IMR-90 (cell line): Measurements from ENCODE around the gene MAGI2. TPM values are rescaled to one million over a fixed set of nuclear protein-coding genes. Genes with fewer than 3 reads are reported as not detected.
"Not testable (repeated sequence)": the region's sequence is repeated elsewhere in the genome, so short reads cannot be mapped to it uniquely, and the experiment has no call there.

ENCODE experiments used
- ATAC-seq: fragments of 200-7000 bp; cut with Tn5 transposase; 2 replicates; pipeline ENCODE4 v1.9.1; 2020; ENCODE audit warnings: low read depth, mild to moderate bottlenecking, moderate library complexity
- BruUV-seq: library from RNA; stranded (reverse); fragments of 400-500 nt; replicated peaks from 2 replicates; lab custom pipeline; 2021; lab: Mats Ljungman, UMichigan
- CTCF ChIA-PET: fragments of 300-600 bp; formaldehyde crosslinking; extraction: SDS; loops from one replicate; lab custom pipeline; 2021; ENCODE audit warnings: antibody characterized with exemption; lab: Yijun Ruan, JAX
- POLR2A ChIA-PET: fragments of 300-600 bp; sonication (Branson Sonifier 250); formaldehyde crosslinking; loops from one replicate; lab custom pipeline; 2022; ENCODE audit warnings: antibody characterized with exemption; ENCODE audit not compliant: unreplicated experiment; lab: Charles Lee
- DNase-seq: peaks from one replicate; pipeline ENCODE4 v3.0.0; 2013
- H2AFZ ChIP-seq: replicated peaks from 2 replicates; pipeline ENCODE3; 2013; ENCODE audit warnings: low read length, mild to moderate bottlenecking; ENCODE audit not compliant: poor library complexity
- H2AK5ac ChIP-seq: 2 replicates; pipeline ENCODE4 v1.6.1; 2013; ENCODE audit warnings: low read depth, low read length, inconsistent platforms
- H2AK9ac ChIP-seq: replicated peaks from 2 replicates; pipeline ENCODE3; 2013; ENCODE audit warnings: mild to moderate bottlenecking, low read depth, low read length, moderate library complexity; ENCODE audit not compliant: poor library complexity
- H2BK120ac ChIP-seq: 2 replicates; pipeline ENCODE4 v1.6.1; 2013; ENCODE audit warnings: low read depth, low read length, inconsistent platforms
- H2BK15ac ChIP-seq: 3 replicates; pipeline ENCODE4 v1.6.1; 2013; ENCODE audit warnings: low read depth, low read length, inconsistent platforms
- H2BK20ac ChIP-seq: 2 replicates; pipeline ENCODE4 v1.6.1; 2013; ENCODE audit warnings: low read depth, mild to moderate bottlenecking, inconsistent platforms, low read length, moderate library complexity
- H2BK5ac ChIP-seq: 2 replicates; pipeline ENCODE4 v1.6.1; 2013; ENCODE audit warnings: mild to moderate bottlenecking, low read depth, low read length, inconsistent platforms; ENCODE audit not compliant: poor library complexity, severe bottlenecking
- H3K14ac ChIP-seq: replicated peaks from 2 replicates; pipeline ENCODE4 v1.6.1; 2013; ENCODE audit warnings: low read depth, low read length, inconsistent platforms
- H3K18ac ChIP-seq: 2 replicates; pipeline ENCODE4 v1.6.1; 2013; ENCODE audit warnings: low read depth, low read length, control low read depth
- H3K23ac ChIP-seq: 2 replicates; pipeline ENCODE4 v1.6.1; 2013; ENCODE audit warnings: low read depth, low read length, inconsistent platforms
- H3K27ac ChIP-seq: 2 replicates; pipeline ENCODE4 v1.5.1; 2013; ENCODE audit warnings: mild to moderate bottlenecking, control low read depth, low read length; ENCODE audit not compliant: insufficient read depth
- H3K27me3 ChIP-seq: 2 replicates; pipeline ENCODE4 v1.6.1; 2013; ENCODE audit warnings: low read length; ENCODE audit not compliant: control insufficient read depth, insufficient read depth
- H3K36me3 ChIP-seq: 2 replicates; pipeline ENCODE4 v1.6.1; 2013; ENCODE audit warnings: low read length, mixed read lengths; ENCODE audit not compliant: control insufficient read depth, insufficient read depth
- H3K4ac ChIP-seq: 2 replicates; pipeline ENCODE4 v1.6.1; 2013; ENCODE audit warnings: low read depth, low read length, inconsistent platforms
- H3K4me1 ChIP-seq: 2 replicates; pipeline ENCODE4 v1.6.1; 2013; ENCODE audit warnings: low read length, mixed read lengths; ENCODE audit not compliant: control insufficient read depth, insufficient read depth
- H3K4me2 ChIP-seq: 2 replicates; pipeline ENCODE4 v1.6.1; 2013; ENCODE audit warnings: low read depth, mild to moderate bottlenecking, control low read depth, low read length, moderate library complexity
- H3K4me3 ChIP-seq: 2 replicates; pipeline ENCODE4 v1.5.1; 2013; ENCODE audit warnings: low read depth, mild to moderate bottlenecking, control low read depth, low read length, moderate library complexity; ENCODE audit not compliant: insufficient read depth
- H3K56ac ChIP-seq: 2 replicates; pipeline ENCODE4 v1.6.1; 2013; ENCODE audit warnings: low read length, inconsistent platforms; ENCODE audit not compliant: insufficient read depth; ENCODE audit errors: extremely low read depth
- H3K79me1 ChIP-seq, 2 experiments: 2 replicates each; pipeline ENCODE4 v1.6.1; 2013; ENCODE audit warnings: low read length in 2 of 2, inconsistent platforms in 1 of 2, low read depth in 1 of 2
- H3K9ac ChIP-seq: 2 replicates; pipeline ENCODE4 v1.6.1; 2013; ENCODE audit warnings: low read depth, low read length, control low read depth
- H3K9me1 ChIP-seq: 2 replicates; pipeline ENCODE4 v1.6.1; 2013; ENCODE audit warnings: low read length, inconsistent platforms; ENCODE audit not compliant: insufficient read depth
- H3K9me3 ChIP-seq: 2 replicates; pipeline ENCODE4 v1.6.1; 2013; ENCODE audit warnings: low read length; ENCODE audit not compliant: control insufficient read depth, insufficient read depth
- H4K20me1 ChIP-seq: 2 replicates; pipeline ENCODE4 v1.6.1; 2013; ENCODE audit warnings: low read length, inconsistent platforms; ENCODE audit not compliant: insufficient read depth
- H4K5ac ChIP-seq: 2 replicates; pipeline ENCODE4 v1.6.1; 2013; ENCODE audit warnings: mild to moderate bottlenecking, low read depth, low read length, control low read depth
- H4K8ac ChIP-seq, 2 experiments: 2 replicates each; pipeline ENCODE4 v1.6.1; 2013; ENCODE audit warnings: low read depth in 2 of 2, low read length in 2 of 2, control low read depth in 1 of 2, inconsistent platforms in 1 of 2
- H4K91ac ChIP-seq: 2 replicates; pipeline ENCODE4 v1.6.1; 2013; ENCODE audit warnings: low read depth, low read length, inconsistent platforms; ENCODE audit not compliant: insufficient read depth
- WGBS, 2 experiments: methylation state at CpG; one replicate each; pipeline versions ENCODE4 v1.1.5 to v1.1.7; 2013; ENCODE audit warnings: missing lambda C conversion rate in 2 of 2; ENCODE audit not compliant: insufficient read length in 1 of 2; ENCODE audit errors: extremely low coverage in 2 of 2; 5-methylcytosine and 5-hydroxymethylcytosine counted together
- dilution Hi-C: fragments of 300-500 bp; cut with HindIII; formaldehyde crosslinking; loops from one replicate; pipeline ENCODE4 v1.14.3; 2018; ENCODE audit warnings: low sequenced_read_pairs; ENCODE audit not compliant: unreplicated experiment
- in situ Hi-C: fragments of 300-500 bp; cut with MboI; formaldehyde crosslinking; loops from 3 replicates; pipeline ENCODE4 v1.14.3; 2019; ENCODE audit warnings: low sequenced_read_pairs, inconsistent platforms, mixed read lengths
- intact Hi-C: fragments of 100-400 bp; cut with micrococcal nuclease; formaldehyde crosslinking; loops from 2 replicates; pipeline ENCODE4 v1.10.0; 2022
- polyA plus RNA-seq, 3 experiments: library from polyadenylated mRNA; depleted of rRNA; stranded (reverse); fragments of >200 nt; gene quantifications; 2 replicates each; pipeline ENCODE4 v1.2.3, GENCODE V29; 2012; ENCODE audit warnings: low replicate concordance in 1 of 3
- total RNA-seq: library from RNA; depleted of rRNA; stranded (reverse); fragments of >200 nt; gene quantifications from 2 replicates; pipeline ENCODE4 v1.2.3, GENCODE V29; 2012

The MAGI2 gene
- total and polyA plus RNA-seq, 2 of the 4 experiments (the other 2 are of a cell fraction): 2.5 to 17.9 TPM

GRCh38 chr7:78967561-78967960 lies 485.9 kb downstream of the MAGI2 start:
- POLR2A ChIA-PET: not testable (repeated sequence)

More at GRCh38 chr7:78967561-78967960, 485.9 kb downstream of the MAGI2 start:
- H3K4me3 ChIP-seq, BruUV-seq, CTCF ChIA-PET, ATAC-seq, H4K91ac ChIP-seq, DNase-seq, in situ Hi-C loops, H2AFZ ChIP-seq, H3K14ac ChIP-seq, H3K4ac ChIP-seq, H3K18ac ChIP-seq, H3K4me1 ChIP-seq, H3K36me3 ChIP-seq, H4K20me1 ChIP-seq, H2BK5ac ChIP-seq, H3K4me2 ChIP-seq, H2AK9ac ChIP-seq, H3K56ac ChIP-seq, H3K9ac ChIP-seq, H3K27me3 ChIP-seq, H4K5ac ChIP-seq, intact Hi-C loops, H2BK20ac ChIP-seq, H4K8ac ChIP-seq, H3K9me3 ChIP-seq, H2BK120ac ChIP-seq, dilution Hi-C loops, H3K9me1 ChIP-seq, H3K23ac ChIP-seq, H3K79me1 ChIP-seq, H2AK5ac ChIP-seq, H3K27ac ChIP-seq, H2BK15ac ChIP-seq: not testable (repeated sequence)
- 83% methylated on average over 1 of the region's 2 CpGs; no CpG with 5 or more reads in 1 of the 2 experiments for WGBS, 2 experiments
